ENCODE results near the gene OR8A1.

Gene OR8A1
- total RNA-seq: 0 to 1.8 (median 0) reads per million in 17 experiments

- DNase-seq: no peak
These were observed at the start of gene OR8A1 for GRCh38 chr11:124569697-124570096. TSS of gene OR8A1 (plus strand) at chr11:124569997. CDS start at chr11:124570120, 123 bp downstream.

GRCh38 chr11:124520550-124520854 lies 49.3 kb upstream of the OR8A1 start:
- DNase-seq: no peak

DNA sequence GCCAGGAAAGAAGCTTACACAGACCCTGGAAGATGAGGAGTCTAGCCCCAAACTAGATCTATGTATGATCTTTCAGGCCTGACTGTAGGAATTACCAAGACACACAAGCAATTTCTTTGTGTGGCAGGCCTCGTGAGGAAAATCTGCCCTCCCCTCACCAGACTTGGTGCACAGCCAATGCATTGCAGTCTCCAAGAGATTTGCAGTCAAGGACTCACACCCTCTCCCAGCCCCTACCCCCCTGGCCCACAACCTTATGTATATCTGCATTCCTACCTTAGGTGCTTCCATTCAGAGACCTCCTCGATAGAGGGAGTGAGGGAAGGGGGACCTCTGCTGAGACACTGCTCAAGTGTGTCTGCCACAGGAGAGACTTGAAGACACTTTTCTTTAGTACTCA lies 36.2 kb upstream of the OR8A1 start:
- DNase-seq: no peak

GRCh38 chr11:124534051-124534450 lies 35.7 kb upstream of the OR8A1 start:
- no peak for DNase-seq

GRCh38 chr11:124535552-124536232 lies 34.1 kb upstream of the OR8A1 start:
- peak; percentile 15 to 52 (median 28) for DNase-seq

GRCh38 chr11:124536520-124536919 lies 33.3 kb upstream of the OR8A1 start:
- DNase-seq: peak; percentile 73 to 87 (median 82)

DNA sequence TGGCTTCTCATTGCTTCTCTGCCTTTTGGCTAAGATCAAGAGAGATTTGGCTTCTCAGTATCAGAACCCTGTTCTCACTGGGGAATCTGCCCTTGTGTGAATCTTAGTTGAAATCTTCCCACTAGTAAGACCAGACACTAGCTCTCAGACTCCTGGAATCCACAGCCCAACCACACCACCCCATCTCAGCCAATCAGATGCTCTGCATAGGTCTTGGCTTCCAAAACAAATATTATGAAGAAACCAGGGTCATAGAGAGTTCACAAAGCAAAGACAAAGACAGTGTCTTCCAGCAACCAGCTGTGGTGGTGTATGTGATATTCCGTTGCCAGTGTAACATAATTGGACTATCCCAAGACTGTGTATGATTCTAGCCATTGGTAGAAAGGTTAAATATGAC lies 31.8 kb upstream of the OR8A1 start:
- DNase-seq: no peak

GRCh38 chr11:124541204-124541603 lies 28.6 kb upstream of the OR8A1 start:
- DNase-seq: peak; percentile 60 to 76 (median 66)

DNA sequence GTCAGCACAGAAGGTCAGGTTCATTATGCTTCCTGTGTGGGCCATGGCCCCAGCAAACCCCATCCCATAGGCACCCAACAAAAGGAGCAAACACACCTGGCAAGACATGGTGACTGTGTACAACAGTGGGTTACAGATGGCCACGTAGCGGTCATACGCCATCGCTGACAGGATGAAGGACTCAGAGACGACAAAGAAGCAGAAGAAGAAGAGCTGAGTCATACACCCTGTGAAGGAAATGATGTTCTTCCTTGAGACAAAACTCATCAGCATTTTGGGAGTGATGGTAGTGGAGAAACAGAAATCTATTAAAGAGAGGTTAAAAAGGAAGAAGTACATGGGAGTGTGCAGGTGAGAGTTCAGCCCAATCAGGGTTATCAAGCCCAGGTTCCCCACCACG lies 26.7 kb upstream of the OR8A1 start:
- peak; percentile 22 to 57 (median 42) for DNase-seq

DNA sequence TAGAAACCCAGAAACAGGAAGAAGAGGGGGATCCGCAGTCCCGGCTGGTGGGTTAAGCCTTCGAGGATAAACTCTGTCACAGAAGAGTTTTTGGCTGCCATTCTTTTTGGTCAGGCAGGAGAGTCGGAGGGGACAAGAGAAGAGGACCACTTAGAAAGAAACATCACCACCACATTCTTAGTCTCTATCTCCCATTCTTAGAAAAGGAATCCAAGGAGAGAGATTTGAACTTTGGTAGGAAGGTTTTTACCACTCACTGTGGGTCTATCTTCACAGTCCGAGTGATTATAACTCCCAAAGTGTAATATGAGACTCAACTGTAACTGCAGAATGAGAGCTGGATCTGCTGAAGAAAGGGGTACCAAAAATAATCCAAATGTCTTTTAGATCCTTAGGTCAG lies 26.2 kb upstream of the OR8A1 start, which contains the start of gene OR8B12:
Gene OR8B12 (minus strand): TSS at position 101 of the 400 bp plus-strand sequence. CDS start 0 bp downstream, at position 101.
- DNase-seq: no peak

DNA sequence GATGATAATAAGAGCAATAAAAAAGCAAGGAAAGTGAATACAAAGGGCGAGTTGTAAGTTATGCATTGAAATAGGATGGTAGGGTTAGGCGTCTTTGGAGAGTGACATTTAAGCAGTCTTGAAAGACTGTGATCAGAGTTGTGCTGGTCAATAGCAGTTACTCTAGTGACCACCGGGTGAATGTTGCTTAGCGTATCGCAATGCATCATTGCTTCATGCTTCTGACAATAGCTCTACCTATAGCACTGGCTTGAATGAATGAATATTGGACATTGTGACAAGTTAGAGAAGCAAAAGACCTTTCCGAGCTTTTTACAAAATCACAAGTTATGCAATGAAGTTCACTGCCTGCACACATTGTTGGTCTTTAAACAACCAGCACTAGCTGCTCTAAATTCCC lies 18.6 kb upstream of the OR8A1 start:
- DNase-seq: no peak

- no peak for DNase-seq
These were observed 17.8 kb upstream of the OR8A1 start for GRCh38 chr11:124551987-124552386.

DNA sequence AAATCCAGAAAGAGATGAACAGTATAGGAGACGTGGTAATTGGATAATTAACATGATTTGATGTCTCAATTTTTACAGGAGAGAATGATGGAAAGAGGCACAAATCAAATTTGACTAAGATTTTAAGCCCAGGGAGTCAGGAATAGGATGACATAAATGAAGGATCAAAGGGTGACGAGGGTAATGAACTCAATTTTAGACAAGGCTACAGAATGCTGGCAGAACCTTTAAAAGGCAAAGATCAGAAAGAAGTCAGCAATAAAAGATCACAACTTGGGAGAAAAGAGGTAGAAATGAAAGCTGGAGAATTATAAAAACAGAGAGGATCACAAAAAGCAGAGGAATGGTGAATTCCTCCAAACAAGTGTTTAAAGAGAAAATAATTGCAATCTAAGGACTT lies 13.0 kb upstream of the OR8A1 start:
- no peak for DNase-seq

- no peak for DNase-seq
These were observed 363 bp downstream of the OR8A1 start for GRCh38 chr11:124570160-124570559.

GRCh38 chr11:124577716-124578427 lies 8.1 kb downstream of the OR8A1 start:
- no peak for DNase-seq

DNA sequence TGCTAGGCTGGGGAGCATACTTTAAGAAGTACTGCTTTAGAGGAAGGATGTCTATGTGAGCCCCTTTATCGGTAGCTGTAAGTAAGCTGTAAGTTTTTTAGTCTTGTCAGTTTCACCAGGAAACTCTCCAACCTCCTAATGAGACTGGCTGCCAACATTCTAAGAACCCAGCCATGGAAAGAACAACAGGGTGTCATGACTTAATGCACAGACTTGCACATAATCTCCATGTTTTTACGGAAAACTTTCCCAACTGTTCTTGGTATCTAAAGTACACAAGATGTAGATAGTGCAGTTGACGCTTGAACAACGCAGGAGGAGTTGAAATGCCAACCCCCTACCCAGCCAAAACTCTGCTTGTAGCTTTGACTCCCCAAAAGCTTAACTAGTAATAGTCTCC lies 9.0 kb downstream of the OR8A1 start:
- no peak for DNase-seq

DNA sequence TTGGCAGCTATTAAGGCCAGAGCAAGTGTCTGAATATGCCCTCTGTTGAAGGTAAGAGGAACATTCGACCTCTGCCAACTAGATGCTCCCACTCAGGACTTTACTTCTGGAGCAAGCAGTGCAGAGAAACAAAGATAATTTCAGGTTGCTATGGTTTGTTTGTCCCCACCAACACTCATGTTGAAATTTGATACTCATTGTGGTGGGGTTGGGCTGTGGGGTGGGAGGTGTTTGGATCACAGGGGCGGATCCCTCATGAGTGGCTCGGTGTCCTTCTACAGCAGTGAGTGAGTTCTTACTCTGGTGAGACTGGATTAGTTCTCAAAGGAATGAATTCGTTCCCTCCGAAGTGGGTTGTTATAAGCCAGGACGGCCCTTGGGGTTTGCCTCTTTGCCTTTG lies 12.0 kb downstream of the OR8A1 start:
- DNase-seq: no peak

- no peak for DNase-seq
These were observed 12.8 kb downstream of the OR8A1 start for GRCh38 chr11:124582565-124582964.

- DNase-seq: no peak
These were observed 14.0 kb downstream of the OR8A1 start for GRCh38 chr11:124583781-124584180.

GRCh38 chr11:124584681-124585372 lies 15.0 kb downstream of the OR8A1 start:
- DNase-seq: no peak

DNA sequence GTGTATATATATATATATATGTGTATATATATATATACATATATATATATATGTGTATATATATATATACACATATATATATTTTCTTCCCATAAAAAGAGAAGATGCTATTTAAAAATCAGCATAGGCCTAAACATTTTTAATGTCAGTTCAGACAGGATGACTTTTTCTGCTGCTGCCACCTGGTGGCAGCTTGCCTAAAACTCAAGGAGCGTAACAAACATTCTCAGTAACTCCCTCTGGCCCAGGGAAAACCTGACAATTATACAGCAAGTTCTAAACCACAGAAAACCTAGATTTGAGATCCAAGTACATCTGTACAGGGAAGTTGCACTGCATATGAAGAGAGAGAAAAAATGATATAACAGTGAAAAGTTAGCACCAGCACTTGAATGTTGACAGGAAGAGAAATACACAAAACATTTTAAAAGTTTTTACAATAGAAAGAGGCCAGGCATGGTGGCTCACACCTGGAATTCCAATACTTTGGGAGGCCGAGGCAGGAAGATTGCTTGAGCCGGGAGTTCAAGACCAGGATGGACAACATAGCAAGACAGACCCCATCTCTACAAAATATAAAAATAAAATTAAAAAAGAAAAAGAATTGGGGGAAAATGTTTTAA lies 16.6 kb downstream of the OR8A1 start:
- DNase-seq: peak; percentile 73 to 83 (median 81)

DNA sequence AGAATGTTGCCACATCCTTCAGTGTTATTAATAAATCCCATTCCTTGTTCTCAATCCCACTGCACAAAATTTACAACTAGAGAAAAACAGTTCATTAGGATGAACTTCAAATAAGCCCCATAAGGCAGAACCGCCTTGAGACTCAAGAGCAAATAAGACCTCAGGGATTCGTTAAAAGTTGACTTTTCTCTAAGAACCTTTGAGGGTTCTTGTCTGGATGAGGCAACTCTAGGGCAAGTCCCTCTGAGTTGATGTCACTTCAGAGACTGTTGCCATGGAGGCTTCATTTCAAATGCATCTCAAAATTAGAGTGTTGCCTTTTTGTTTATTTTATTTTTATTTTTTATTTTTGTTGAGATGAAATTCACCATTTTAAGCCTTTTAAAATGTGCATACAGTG lies 21.6 kb downstream of the OR8A1 start:
- no peak for DNase-seq

GRCh38 chr11:124592627-124593026 lies 22.8 kb downstream of the OR8A1 start:
- no peak for DNase-seq

All from suppressor macrophage (primary cell).